ENCODE results near the gene ZCCHC9. TPM values are rescaled to one million over a fixed set of nuclear protein-coding genes. Genes with fewer than 3 reads are reported as not detected.

The ZCCHC9 gene
- total and polyA plus RNA-seq, 2 of the 4 experiments (the other 2 are of a cell fraction): 20.4 to 24.6 TPM

DNA sequence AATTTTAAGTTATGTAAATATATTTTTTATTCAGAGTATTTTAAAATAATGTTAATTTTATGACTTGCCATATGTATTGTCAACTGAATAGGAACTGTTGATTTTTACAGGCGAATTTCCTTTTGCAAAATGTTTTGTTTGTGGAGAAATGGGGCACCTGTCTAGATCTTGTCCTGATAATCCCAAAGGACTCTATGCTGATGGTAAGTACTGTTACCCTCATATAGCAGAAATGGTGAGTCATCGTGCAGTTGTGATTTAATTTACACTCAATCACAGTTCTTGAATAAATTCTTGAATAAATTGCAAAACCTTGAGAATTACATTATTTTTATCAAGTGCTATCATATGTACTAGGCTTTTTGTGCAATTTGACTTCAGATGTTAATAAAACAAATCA lies 7.4 kb downstream of the ZCCHC9 start:
- H3K23ac ChIP-seq (ENCODE audit: low read depth, low read length): no peak overlapping the region
- H2AK9ac ChIP-seq (replicated peaks; ENCODE audit: low read depth, low read length, poor library complexity): no peak overlapping the region
- DNase-seq (no peak), ATAC-seq (ENCODE audit: low read depth) (no peak)
- H2AFZ ChIP-seq (replicated peaks; ENCODE audit: low read length, poor library complexity): no peak overlapping the region
- in situ Hi-C loops (cut with MboI; ENCODE audit: low sequenced_read_pairs): no loop called here
- no peak overlapping the region for H3K56ac ChIP-seq (ENCODE audit: extremely low read depth, insufficient read depth, low read length)
- H4K8ac ChIP-seq (ENCODE audit: low read depth in 2 of 2, low read length in 2 of 2): no peak overlapping the region
- no peaks in the 10 kb centered on the region for H4K20me1 ChIP-seq (ENCODE audit: insufficient read depth, low read length)
- H3K4me3 ChIP-seq (ENCODE audit: insufficient read depth, low read depth, low read length): no peak overlapping the region
- ChIA-PET POLR2A (ENCODE audit: unreplicated experiment) (no interaction called here), CTCF (no interaction called here)
- no peaks in the 10 kb centered on the region for H3K27me3 ChIP-seq (ENCODE audit: control insufficient read depth, insufficient read depth, low read length)
- H2AK5ac ChIP-seq (ENCODE audit: low read depth, low read length): no peak overlapping the region
- no peak overlapping the region for H3K14ac ChIP-seq (replicated peaks; ENCODE audit: low read depth, low read length)
- TF ChIP-seq MAZ (IDR thresholded peaks at IDR 0.05; ENCODE audit: borderline replicate concordance, low read depth, low read length) (no peak), BHLHE40 (IDR thresholded peaks at IDR 0.05; ENCODE audit: low read depth, low read length) (no peak), MAFK (IDR thresholded peaks at IDR 0.05; ENCODE audit: low read depth, low read length) (no peak), MXI1 (IDR thresholded peaks at IDR 0.05; ENCODE audit: borderline replicate concordance, low read depth, low read length) (no peak), CEBPB (IDR thresholded peaks at IDR 0.05; ENCODE audit: low read depth, low read length) (no peak), NFE2L2 (IDR thresholded peaks at IDR 0.05; ENCODE audit: low read depth, low read length) (no peak), CHD1 (IDR thresholded peaks at IDR 0.05; ENCODE audit: low read depth, low read length) (no peak), FOS (IDR thresholded peaks at IDR 0.05; ENCODE audit: low read depth, low read length) (no peak), RCOR1 (IDR thresholded peaks at IDR 0.05; ENCODE audit: insufficient replicate concordance, low read length) (no peak)
- TF ChIP-seq, protein P1, sequence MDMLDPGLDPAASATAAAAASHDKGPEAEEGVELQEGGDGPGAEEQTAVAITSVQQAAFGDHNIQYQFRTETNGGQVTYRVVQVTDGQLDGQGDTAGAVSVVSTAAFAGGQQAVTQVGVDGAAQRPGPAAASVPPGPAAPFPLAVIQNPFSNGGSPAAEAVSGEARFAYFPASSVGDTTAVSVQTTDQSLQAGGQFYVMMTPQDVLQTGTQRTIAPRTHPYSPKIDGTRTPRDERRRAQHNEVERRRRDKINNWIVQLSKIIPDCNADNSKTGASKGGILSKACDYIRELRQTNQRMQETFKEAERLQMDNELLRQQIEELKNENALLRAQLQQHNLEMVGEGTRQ (IDR thresholded peaks at IDR 0.05; ENCODE audit: low read depth, low read length): no peak
- TF ChIP-seq, protein P2, sequence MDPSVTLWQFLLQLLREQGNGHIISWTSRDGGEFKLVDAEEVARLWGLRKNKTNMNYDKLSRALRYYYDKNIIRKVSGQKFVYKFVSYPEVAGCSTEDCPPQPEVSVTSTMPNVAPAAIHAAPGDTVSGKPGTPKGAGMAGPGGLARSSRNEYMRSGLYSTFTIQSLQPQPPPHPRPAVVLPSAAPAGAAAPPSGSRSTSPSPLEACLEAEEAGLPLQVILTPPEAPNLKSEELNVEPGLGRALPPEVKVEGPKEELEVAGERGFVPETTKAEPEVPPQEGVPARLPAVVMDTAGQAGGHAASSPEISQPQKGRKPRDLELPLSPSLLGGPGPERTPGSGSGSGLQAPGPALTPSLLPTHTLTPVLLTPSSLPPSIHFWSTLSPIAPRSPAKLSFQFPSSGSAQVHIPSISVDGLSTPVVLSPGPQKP (IDR thresholded peaks at IDR 0.05; ENCODE audit: borderline replicate concordance, low read depth, low read length): no peak
- no peak overlapping the region for H3K18ac ChIP-seq (ENCODE audit: low read depth, low read length)
- H3K9ac ChIP-seq (ENCODE audit: low read depth, low read length): no peak overlapping the region
- H3K9me1 ChIP-seq (ENCODE audit: insufficient read depth, low read length): no peaks in the 10 kb centered on the region; the same call in 1 of the 2 replicates
- H3K4me1 ChIP-seq (ENCODE audit: control insufficient read depth, insufficient read depth, low read length): 0 out of 2 replicates have a peak, but pooled peaks cover 1% of the 10 kb centered on the region
- H2BK20ac ChIP-seq (ENCODE audit: low read depth, low read length): no peak overlapping the region
- WGBS, 2 experiments (ENCODE audit: extremely low coverage in 2 of 2, insufficient read length in 1 of 2): no CpG with 5 or more reads among the region's 2 CpGs
- H3K4me2 ChIP-seq (ENCODE audit: low read depth, low read length): no peak overlapping the region
- dilution Hi-C loops (cut with HindIII; ENCODE audit: low sequenced_read_pairs, unreplicated experiment): no loop called here
- H4K91ac ChIP-seq (ENCODE audit: insufficient read depth, low read depth, low read length): no peak overlapping the region
- no peak overlapping the region for H3K4ac ChIP-seq (ENCODE audit: low read depth, low read length)
- intact Hi-C loops (cut with micrococcal nuclease): loop anchor here (10.0 kb wide), 1 partner anchor 446 kb away; the partner anchor contains the start of gene SSBP2
- H3K27ac ChIP-seq (ENCODE audit: insufficient read depth, low read length): no peak overlapping the region
- H3K79me1 ChIP-seq (ENCODE audit: low read depth in 1 of 2, low read length in 2 of 2): peaks cover 14 to 29% of the 10 kb centered on the region in 2 experiments; a peak in 3 of 4 replicates
- no peaks in the 10 kb centered on the region for H3K9me3 ChIP-seq (ENCODE audit: control insufficient read depth, insufficient read depth, low read length)
- no peak overlapping the region for H4K5ac ChIP-seq (ENCODE audit: low read depth, low read length)
- peaks cover 18% of the 10 kb centered on the region for H3K36me3 ChIP-seq (ENCODE audit: control insufficient read depth, insufficient read depth, low read length)
- H2BK120ac ChIP-seq (ENCODE audit: low read depth, low read length): no peak overlapping the region
- H2BK15ac ChIP-seq (ENCODE audit: low read depth, low read length): no peak overlapping the region
- H2BK5ac ChIP-seq (ENCODE audit: low read depth, low read length, poor library complexity, severe bottlenecking): no peak overlapping the region
- no TSS peak for BruUV-seq (replicated peaks)

Data from IMR-90 (cell line).